Measurements from ENCODE around the gene ADORA2A. TPM values are rescaled to one million over a fixed set of nuclear protein-coding genes. Genes with fewer than 3 reads are reported as not detected.

ADORA2A gene
- total RNA-seq, 1 experiment from 2014 or later, result 3.5 TPM

DNA sequence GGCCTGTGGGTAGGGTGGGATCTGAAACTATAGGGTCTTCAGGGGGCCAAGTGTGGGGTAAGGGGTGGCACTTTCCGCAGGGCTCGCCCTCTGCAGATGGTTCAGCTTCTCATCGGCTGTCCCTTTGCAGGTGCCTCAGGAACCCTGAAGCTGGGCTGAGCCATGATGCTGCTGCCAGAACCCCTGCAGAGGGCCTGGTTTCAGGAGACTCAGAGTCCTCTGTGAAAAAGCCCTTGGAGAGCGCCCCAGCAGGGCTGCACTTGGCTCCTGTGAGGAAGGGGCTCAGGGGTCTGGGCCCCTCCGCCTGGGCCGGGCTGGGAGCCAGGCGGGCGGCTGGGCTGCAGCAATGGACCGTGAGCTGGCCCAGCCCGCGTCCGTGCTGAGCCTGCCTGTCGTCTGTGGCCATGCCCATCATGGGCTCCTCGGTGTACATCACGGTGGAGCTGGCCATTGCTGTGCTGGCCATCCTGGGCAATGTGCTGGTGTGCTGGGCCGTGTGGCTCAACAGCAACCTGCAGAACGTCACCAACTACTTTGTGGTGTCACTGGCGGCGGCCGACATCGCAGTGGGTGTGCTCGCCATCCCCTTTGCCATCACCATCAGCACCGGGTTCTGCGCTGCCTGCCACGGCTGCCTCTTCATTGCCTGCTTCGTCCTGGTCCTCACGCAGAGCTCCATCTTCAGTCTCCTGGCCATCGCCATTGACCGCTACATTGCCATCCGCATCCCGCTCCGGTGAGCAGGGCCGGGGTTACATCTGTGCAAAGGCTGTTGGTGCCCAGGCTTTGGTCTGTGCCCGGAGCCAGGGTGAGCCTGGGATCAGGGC lies 5.8 kb downstream of the ADORA2A start:
- Mint-ChIP-seq H3K27me3 (ENCODE audit: low read depth) (peaks cover 1% of the 10 kb centered on the region), H3K4me3 (no peak overlapping the region; a peak in 1 of 5 replicates), H3K9me3 (no peaks in the 10 kb centered on the region), H3K27ac (no peak overlapping the region), H3K36me3 (ENCODE audit: insufficient read depth in 1 of 3, low read depth in 3 of 3) (no peaks in the 10 kb centered on the region; a peak in 1 of 7 replicates), H3K4me1 (peaks cover 14 to 25% of the 10 kb centered on the region in 2 experiments)
- H4K5ac ChIP-seq (ENCODE audit: insufficient read length, low read depth, low read length), result no peak overlapping the region
- H4K8ac ChIP-seq (replicated peaks; ENCODE audit: insufficient read length, low read depth, low read length), result no peak overlapping the region
- DNase-seq, result no peak
- H2BK5ac ChIP-seq (ENCODE audit: insufficient read length, low read length), result no peak overlapping the region
- no peaks in the 10 kb centered on the region for H3K23me2 ChIP-seq (ENCODE audit: insufficient read length, low read depth, low read length, poor library complexity, severe bottlenecking)
- no peak overlapping the region for H3K23ac ChIP-seq (ENCODE audit: insufficient read length, low read depth, low read length)
- no peaks in the 10 kb centered on the region for H3K79me2 ChIP-seq (ENCODE audit: insufficient read depth, low read length)
- H3K27me3 ChIP-seq (ENCODE audit: insufficient read depth, low read length), result no peaks in the 10 kb centered on the region
- H2BK15ac ChIP-seq (ENCODE audit: low read depth, low read length), result no peak overlapping the region
- H2AFZ ChIP-seq (ENCODE audit: low read length), result no peak overlapping the region
- no CpG with 5 or more reads among the region's 34 CpGs for WGBS (ENCODE audit: extremely low coverage, insufficient read length, low lambda C conversion rate)
- no peak overlapping the region for H3K18ac ChIP-seq (ENCODE audit: insufficient read length, low read depth, low read length)
- TF ChIP-seq, protein P1, sequence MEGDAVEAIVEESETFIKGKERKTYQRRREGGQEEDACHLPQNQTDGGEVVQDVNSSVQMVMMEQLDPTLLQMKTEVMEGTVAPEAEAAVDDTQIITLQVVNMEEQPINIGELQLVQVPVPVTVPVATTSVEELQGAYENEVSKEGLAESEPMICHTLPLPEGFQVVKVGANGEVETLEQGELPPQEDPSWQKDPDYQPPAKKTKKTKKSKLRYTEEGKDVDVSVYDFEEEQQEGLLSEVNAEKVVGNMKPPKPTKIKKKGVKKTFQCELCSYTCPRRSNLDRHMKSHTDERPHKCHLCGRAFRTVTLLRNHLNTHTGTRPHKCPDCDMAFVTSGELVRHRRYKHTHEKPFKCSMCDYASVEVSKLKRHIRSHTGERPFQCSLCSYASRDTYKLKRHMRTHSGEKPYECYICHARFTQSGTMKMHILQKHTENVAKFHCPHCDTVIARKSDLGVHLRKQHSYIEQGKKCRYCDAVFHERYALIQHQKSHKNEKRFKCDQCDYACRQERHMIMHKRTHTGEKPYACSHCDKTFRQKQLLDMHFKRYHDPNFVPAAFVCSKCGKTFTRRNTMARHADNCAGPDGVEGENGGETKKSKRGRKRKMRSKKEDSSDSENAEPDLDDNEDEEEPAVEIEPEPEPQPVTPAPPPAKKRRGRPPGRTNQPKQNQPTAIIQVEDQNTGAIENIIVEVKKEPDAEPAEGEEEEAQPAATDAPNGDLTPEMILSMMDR (conservative IDR thresholded peaks at IDR 0.05), result no peak
- no peaks in the 10 kb centered on the region for H3K9me3 ChIP-seq (ENCODE audit: control insufficient read depth, low read depth, low read length)
- no peak overlapping the region for H3K14ac ChIP-seq (ENCODE audit: insufficient read depth, low read length)
- no peak overlapping the region for H3T11ph ChIP-seq (ENCODE audit: low read length)
- H2AK5ac ChIP-seq (ENCODE audit: insufficient read length, low read length), result no peak overlapping the region
- H3K9ac ChIP-seq (ENCODE audit: extremely low read depth, insufficient read length, low read length), result no peak overlapping the region
- no peak overlapping the region for H3K56ac ChIP-seq (ENCODE audit: insufficient read length, low read depth, low read length)
- no peak overlapping the region for H3K4ac ChIP-seq (ENCODE audit: low read depth, low read length)
- H2BK120ac ChIP-seq (ENCODE audit: low read depth, low read length, poor library complexity, severe bottlenecking), result no peak overlapping the region
- H2BK20ac ChIP-seq (ENCODE audit: low read depth, low read length, poor library complexity, severe bottlenecking), result no peak overlapping the region
- H2BK12ac ChIP-seq (ENCODE audit: insufficient read length, low read depth, low read length), result no peak overlapping the region
- H4K20me1 ChIP-seq (ENCODE audit: control insufficient read depth, insufficient read depth, insufficient read length), result peaks cover 2% of the 10 kb centered on the region
- no peaks in the 10 kb centered on the region for H3K79me1 ChIP-seq (ENCODE audit: insufficient read depth, low read depth, low read length, poor library complexity, severe bottlenecking)
- H3K4me1 ChIP-seq (ENCODE audit: insufficient read depth, low read length), result 0 out of 2 replicates have a peak, but pooled peaks cover 4% of the 10 kb centered on the region
- no peak overlapping the region for H3K4me2 ChIP-seq (ENCODE audit: insufficient read depth, insufficient read length, low read length)
- no peak overlapping the region for H3K27ac ChIP-seq (ENCODE audit: insufficient read length, low read depth, low read length)
- H4K91ac ChIP-seq (ENCODE audit: insufficient read length, low read depth, low read length), result no peak overlapping the region

Measured in H9 (cell line).